Measurements from ENCODE around the gene BAAT. TPM values are rescaled to one million over a fixed set of nuclear protein-coding genes. Genes with fewer than 3 reads are reported as not detected.

The BAAT gene
- total and polyA plus RNA-seq, 2 of the 13 experiments (the other 11 are each of a cell fraction or from before 2014, with no cell fraction given), result 0.71 to 7.9 TPM

GRCh38 chr9:101398068-101398929 is 13.5 kb upstream of the BAAT start, which contains the start of the genes MRPL50 and ZNF189 (continued):
- TF ChIP-seq ZNF709 (CRISPR knock-in tag; IDR thresholded peaks at IDR 0.05) (0 out of 2 replicates have a peak, but pooled peaks have one; percentile 48), SIX1 (CRISPR knock-in tag; IDR thresholded peaks at IDR 0.05; ENCODE audit: borderline replicate concordance) (peak; percentile 39; the same call in 1 of the 2 replicates), IRF2 (CRISPR knock-in tag; IDR thresholded peaks at IDR 0.05) (peak; percentile 99), POGK (CRISPR knock-in tag; conservative IDR thresholded peaks at IDR 0.05) (0 out of 2 replicates have a peak, but pooled peaks have one; percentile 46), CTCF (CRISPR knock-in tag; IDR thresholded peaks at IDR 0.05) (0 out of 2 replicates have a peak, but pooled peaks have one; percentile 32), KMT2A (CRISPR knock-in tag; IDR thresholded peaks at IDR 0.05) (peak; percentile 97), PCBP1 (IDR thresholded peaks at IDR 0.05; ENCODE audit: borderline replicate concordance, low read depth, low read length) (peak; percentile 75; the same call in 1 of the 2 replicates), ZNF678 (CRISPR knock-in tag; IDR thresholded peaks at IDR 0.05) (0 out of 2 replicates have a peak, but pooled peaks have one; percentile 26), GMEB2 (CRISPR knock-in tag; IDR thresholded peaks at IDR 0.05; ENCODE audit: low read depth) (peak; percentile 95), ZHX2 (IDR thresholded peaks at IDR 0.05; ENCODE audit: low read depth) (peak; percentile 89), ZHX2 (CRISPR knock-in tag; IDR thresholded peaks at IDR 0.05; ENCODE audit: borderline replicate concordance) (no peak), RFXANK (CRISPR knock-in tag; IDR thresholded peaks at IDR 0.05) (peak; percentile 89; the same call in 1 of the 2 replicates), MNT (IDR thresholded peaks at IDR 0.05) (peak; percentile 35), ZFX (CRISPR knock-in tag; IDR thresholded peaks at IDR 0.05; ENCODE audit: low read depth) (peak; percentile 90)

Measured in HepG2 (cell line).